Measurements from ENCODE around the gene BMP8A. TPM values are rescaled to one million over a fixed set of nuclear protein-coding genes. Genes with fewer than 3 reads are reported as not detected.

BMP8A gene
- total and polyA plus RNA-seq, 7 donors: 0.27 to 3.2 (median 0.81) TPM; not detected in 1

GRCh38 chr1:39564340-39564739 lies 72.9 kb downstream of the BMP8A start:
- Histone ChIP-seq H3K36me3 (peaks cover 69 to 98% (median 89%) of the 10 kb centered on the region in 4 donors), H3K27me3 (no peaks in the 10 kb centered on the region), H3K4me3 (no peak overlapping the region), H3K27ac (no peak overlapping the region), H3K4me1 (no peaks in the 10 kb centered on the region), H3K9me3 (no peaks in the 10 kb centered on the region)
- TF ChIP-seq POLR2A (IDR thresholded peaks at IDR 0.05): no peak
- TF ChIP-seq EP300 (IDR thresholded peaks at IDR 0.05): no peak
- no peak for TF ChIP-seq CTCF (IDR thresholded peaks at IDR 0.05)
- no peak for TF ChIP-seq POLR2AphosphoS5 (IDR thresholded peaks at IDR 0.05)
- intact Hi-C loops (cut with DNase I): no loop called here
- 89 to 94% methylated on average over 7 of the region's 7 CpGs for WGBS, 2 donors
- DNase-seq: no peak

GRCh38 chr1:39564941-39565340 lies 73.5 kb downstream of the BMP8A start:
- H3K27me3 ChIP-seq: no peaks in the 10 kb centered on the region
- H3K36me3 ChIP-seq: peaks cover 74 to 100% (median 95%) of the 10 kb centered on the region in 4 donors
- DNase-seq: no peak
- H3K4me1 ChIP-seq: no peaks in the 10 kb centered on the region
- intact Hi-C loops (cut with DNase I): no loop called here
- no peak overlapping the region for H3K4me3 ChIP-seq
- WGBS, 2 donors: 89 to 92% methylated on average over 6 of the region's 6 CpGs
- H3K27ac ChIP-seq: no peak overlapping the region
- no peak for TF ChIP-seq POLR2A (IDR thresholded peaks at IDR 0.05)
- TF ChIP-seq EP300 (IDR thresholded peaks at IDR 0.05): no peak
- no peak for TF ChIP-seq CTCF (IDR thresholded peaks at IDR 0.05)
- TF ChIP-seq POLR2AphosphoS5 (IDR thresholded peaks at IDR 0.05): no peak
- H3K9me3 ChIP-seq: no peaks in the 10 kb centered on the region

- Histone ChIP-seq H3K36me3 (peaks cover 82 to 100% (median 95%) of the 10 kb centered on the region in 4 donors), H3K4me1 (no peaks in the 10 kb centered on the region), H3K4me3 (no peak overlapping the region), H3K27me3 (no peaks in the 10 kb centered on the region), H3K9me3 (no peaks in the 10 kb centered on the region), H3K27ac (no peak overlapping the region)
- intact Hi-C loops (cut with DNase I): no loop called here
- no peak for DNase-seq
- WGBS, 2 donors: 14 to 64% methylated on average over 5 of the region's 5 CpGs
- TF ChIP-seq POLR2AphosphoS5 (IDR thresholded peaks at IDR 0.05) (no peak), POLR2A (IDR thresholded peaks at IDR 0.05) (no peak), CTCF (IDR thresholded peaks at IDR 0.05) (no peak), EP300 (IDR thresholded peaks at IDR 0.05) (no peak)
These were observed 75.2 kb downstream of the BMP8A start for GRCh38 chr1:39566441-39567137.

GRCh38 chr1:39567302-39567701 lies 75.9 kb downstream of the BMP8A start:
- TF ChIP-seq POLR2AphosphoS5 (IDR thresholded peaks at IDR 0.05) (no peak), POLR2A (IDR thresholded peaks at IDR 0.05) (no peak), EP300 (IDR thresholded peaks at IDR 0.05) (no peak), CTCF (IDR thresholded peaks at IDR 0.05) (no peak)
- Histone ChIP-seq H3K4me1 (peaks cover 0 to under 1% (median 0%) of the 10 kb centered on the region in 4 donors), H3K27me3 (no peaks in the 10 kb centered on the region), H3K27ac (no peak overlapping the region), H3K4me3 (no peak overlapping the region), H3K9me3 (no peaks in the 10 kb centered on the region), H3K36me3 (peaks cover 78 to 100% (median 94%) of the 10 kb centered on the region in 4 donors)
- intact Hi-C loops (cut with DNase I): no loop called here
- DNase-seq: peak; percentile 12
- WGBS, 2 donors: 34 to 71% methylated on average over 3 of the region's 3 CpGs

Measured in sigmoid colon (tissue), 7 donors.